ENCODE data around the gene BRWD1. TPM values are rescaled to one million over a fixed set of nuclear protein-coding genes. Genes with fewer than 3 reads are reported as not detected.

The BRWD1 gene
- total and polyA plus RNA-seq, 2 donors from 2014 or later: 9.1 to 43.9 TPM

- Histone ChIP-seq H3K36me3 (ENCODE audit: control insufficient read depth in 2 of 3, insufficient read depth in 3 of 3, low read length in 3 of 3) (no peaks in the 10 kb centered on the region), H3K9me3 (ENCODE audit: control insufficient read depth in 2 of 3, insufficient read depth in 1 of 3, low read length in 3 of 3) (no peaks in the 10 kb centered on the region), H3K4me1 (ENCODE audit: control insufficient read depth in 2 of 3, insufficient read depth in 2 of 3, low read depth in 1 of 3, low read length in 3 of 3) (peaks cover 0 to 8% (median 6%) of the 10 kb centered on the region in 3 donors), H3K4me3 (ENCODE audit: low read length in 3 of 3) (no peak overlapping the region), H3K27ac (ENCODE audit: low read depth in 2 of 2, low read length in 2 of 2) (no peak overlapping the region), H3K27me3 (ENCODE audit: control insufficient read depth, insufficient read depth, low read length) (no peaks in the 10 kb centered on the region), H3K9ac (ENCODE audit: low read length in 3 of 3) (no peak overlapping the region)
- no peak for TF ChIP-seq CTCF (IDR thresholded peaks at IDR 0.05; ENCODE audit: borderline replicate concordance, extremely low read depth, insufficient read depth)
- intact Hi-C loops (cut with DNase I): no loop called here
- no peak for DNase-seq
- no peak for FAIRE-seq
Observed at GRCh38 chr21:39318091-39318959, 4.9 kb upstream of the BRWD1 start.

GRCh38 chr21:39317134-39318090 is 4.0 kb upstream of the BRWD1 start:
- FAIRE-seq: no peak
- DNase-seq: no peak

GRCh38 chr21:39316729-39317128 is 3.3 kb upstream of the BRWD1 start:
- FAIRE-seq: no peak
- no peak for TF ChIP-seq CTCF (IDR thresholded peaks at IDR 0.05; ENCODE audit: borderline replicate concordance, extremely low read depth, insufficient read depth)
- intact Hi-C loops (cut with DNase I): no loop called here

More at GRCh38 chr21:39317134-39318090, 4.0 kb upstream of the BRWD1 start:
- no peak overlapping the region for H3K27ac ChIP-seq (ENCODE audit: low read depth in 2 of 2, low read length in 2 of 2)
- no peak for TF ChIP-seq CTCF (IDR thresholded peaks at IDR 0.05; ENCODE audit: borderline replicate concordance, extremely low read depth, insufficient read depth)
- no peaks in the 10 kb centered on the region for H3K9me3 ChIP-seq (ENCODE audit: control insufficient read depth in 2 of 3, insufficient read depth in 1 of 3, low read length in 3 of 3)
- no peak overlapping the region for H3K9ac ChIP-seq (ENCODE audit: low read length in 3 of 3)
- intact Hi-C loops (cut with DNase I): no loop called here
- H3K4me1 ChIP-seq (ENCODE audit: control insufficient read depth in 2 of 3, insufficient read depth in 2 of 3, low read depth in 1 of 3, low read length in 3 of 3): peaks cover 0 to 8% (median 6%) of the 10 kb centered on the region in 3 donors
- H3K36me3 ChIP-seq (ENCODE audit: control insufficient read depth in 2 of 3, insufficient read depth in 3 of 3, low read length in 3 of 3): no peaks in the 10 kb centered on the region
- no peaks in the 10 kb centered on the region for H3K27me3 ChIP-seq (ENCODE audit: control insufficient read depth, insufficient read depth, low read length)
- H3K4me3 ChIP-seq (ENCODE audit: low read length in 3 of 3): no peak overlapping the region

More at GRCh38 chr21:39316729-39317128, 3.3 kb upstream of the BRWD1 start:
- H3K27ac ChIP-seq (ENCODE audit: low read depth in 2 of 2, low read length in 2 of 2): no peak overlapping the region
- peaks cover 3 to 13% (median 9%) of the 10 kb centered on the region in 3 donors for H3K4me1 ChIP-seq (ENCODE audit: control insufficient read depth in 2 of 3, insufficient read depth in 2 of 3, low read depth in 1 of 3, low read length in 3 of 3)
- H3K27me3 ChIP-seq (ENCODE audit: control insufficient read depth, insufficient read depth, low read length): no peaks in the 10 kb centered on the region
- H3K36me3 ChIP-seq (ENCODE audit: control insufficient read depth in 2 of 3, insufficient read depth in 3 of 3, low read length in 3 of 3): no peaks in the 10 kb centered on the region
- H3K9me3 ChIP-seq (ENCODE audit: control insufficient read depth in 2 of 3, insufficient read depth in 1 of 3, low read length in 3 of 3): no peaks in the 10 kb centered on the region
- no peak overlapping the region for H3K9ac ChIP-seq (ENCODE audit: low read length in 3 of 3)
- no peak overlapping the region for H3K4me3 ChIP-seq (ENCODE audit: low read length in 3 of 3)
- DNase-seq: no peak
